HepG2 (cell line): Measurements from ENCODE around the gene RBM27. TPM values are rescaled to one million over a fixed set of nuclear protein-coding genes. Genes with fewer than 3 reads are reported as not detected.
A peak's percentile ranks its signal among the peaks of the same experiment; 100 is the strongest.

Experiments used
- ATAC-seq: fragments of 200-7000 bp; cut with Tn5 transposase; 3 replicates; pipeline ENCODE4 v1.9.1; 2020; ENCODE audit warnings: mild to moderate bottlenecking, moderate library complexity
- Bru-seq: library from RNA; stranded (reverse); fragments of 400-500 nt; gene quantifications from one replicate; lab custom pipeline; 2021; lab: Mats Ljungman, UMichigan
- BruChase-seq, 2 experiments: library from RNA; stranded (reverse); fragments of 400-500 nt; gene quantifications; one replicate each; lab custom pipeline; 2021; lab: Mats Ljungman, UMichigan
- BruUV-seq: library from RNA; stranded (reverse); fragments of 400-500 nt; replicated peaks from 2 replicates; lab custom pipeline; 2021; lab: Mats Ljungman, UMichigan
- CTCF ChIA-PET: fragments of 300-600 bp; formaldehyde crosslinking; extraction: SDS; loops from one replicate; lab custom pipeline; 2021; ENCODE audit warnings: low total read pairs, inconsistent platforms, low intra/inter-chr PET ratio; lab: Yijun Ruan, JAX
- POLR2A ChIA-PET: fragments of 350-600 bp; sonication (Branson Sonifier 250); formaldehyde crosslinking; loops from one replicate; lab custom pipeline; 2020; ENCODE audit warnings: antibody characterized with exemption, inconsistent platforms; lab: Yijun Ruan, JAX
- DNase-seq: peaks from one replicate; pipeline ENCODE4 v3.0.0-alpha.2; 2015; ENCODE audit warnings: low spot score
- FAIRE-seq: peaks from 3 replicates; lab custom pipeline; 2011; peaks lifted over from hg19 to GRCh38; lab: Jason Lieb, UNC
- H2AFZ ChIP-seq: one replicate; pipeline ENCODE4 v1.6.1; 2011; ENCODE audit warnings: low read length, inconsistent platforms
- H3K27ac ChIP-seq: fragments of 300-600 bp; 3 replicates; pipeline ENCODE4 v1.8.0; 2011; ENCODE audit warnings: mixed run types, mild to moderate bottlenecking, mixed read lengths, low read length, inconsistent platforms; ENCODE audit not compliant: insufficient read depth; ENCODE audit errors: extremely low read length
- H3K27me3 ChIP-seq, 2 experiments: fragments of 200-600 bp in 1 of 2; 2 replicates in 1 of 2; 3 replicates in 1 of 2; pipeline versions ENCODE4 v1.6.0 to v1.8.0; 2011; ENCODE audit warnings: low read length in 2 of 2, mild to moderate bottlenecking in 2 of 2, moderate library complexity in 2 of 2, inconsistent platforms in 1 of 2; ENCODE audit not compliant: insufficient read depth in 2 of 2, control insufficient read depth in 1 of 2
- H3K36me3 ChIP-seq, 2 experiments: fragments of 200-600 bp in 1 of 2; replicated peaks in 1 of 2; 2 replicates in 1 of 2; 3 replicates in 1 of 2; pipeline versions ENCODE4 v1.5.1 to v1.8.0; 2011; ENCODE audit warnings: low read length in 2 of 2, inconsistent platforms in 1 of 2; ENCODE audit not compliant: insufficient read depth in 2 of 2, control insufficient read depth in 1 of 2
- H3K4me1 ChIP-seq: 2 replicates; pipeline ENCODE4 v1.5.1; 2012; ENCODE audit warnings: low read length, inconsistent platforms; ENCODE audit not compliant: insufficient read depth
- H3K4me2 ChIP-seq: 2 replicates; pipeline ENCODE4 v1.6.0; 2011; ENCODE audit warnings: low read depth, low read length, inconsistent platforms
- H3K4me3 ChIP-seq, 3 experiments: fragments of 200-600 bp in 1 of 3; sonication (generic), shearing (Covaris generic) in 1 of 3; replicated peaks in 1 of 3; 2 replicates each; pipeline ENCODE4 v1.5.1; 2011 to 2016; ENCODE audit warnings: low read length in 3 of 3, inconsistent platforms in 2 of 3, low read depth in 2 of 3, mild to moderate bottlenecking in 2 of 3, control low read depth in 1 of 3, mixed read lengths in 1 of 3; ENCODE audit not compliant: insufficient read depth in 1 of 3
- H3K79me2 ChIP-seq: one replicate; pipeline ENCODE4 v1.6.1; 2011; ENCODE audit warnings: low read length, inconsistent platforms; ENCODE audit not compliant: insufficient read depth
- H3K9ac ChIP-seq: 2 replicates; pipeline ENCODE4 v1.6.0; 2011; ENCODE audit warnings: mild to moderate bottlenecking, low read depth, low read length, inconsistent platforms; ENCODE audit not compliant: insufficient read depth
- H3K9me3 ChIP-seq: 2 replicates; pipeline ENCODE4 v1.5.1; 2012; ENCODE audit warnings: mild to moderate bottlenecking, low read length
- H4K20me1 ChIP-seq: 2 replicates; pipeline ENCODE4 v1.6.0; 2011; ENCODE audit warnings: inconsistent platforms, mild to moderate bottlenecking, low read length, moderate library complexity; ENCODE audit not compliant: insufficient read depth
- ATF6 ChIP-seq: sonication (generic); formaldehyde crosslinking; conservative IDR thresholded peaks from 2 replicates; pipeline ENCODE4 v1.4.0; 2020; ENCODE audit warnings: missing genetic modification reagents
- NBN ChIP-seq: fragments of 450-650 bp; conservative IDR thresholded peaks from 2 replicates; pipeline ENCODE4 v1.6.1; 2017
- NFIC ChIP-seq: IDR thresholded peaks from 2 replicates; pipeline ENCODE4 v1.6.1; 2012; ENCODE audit warnings: mild to moderate bottlenecking, low read length, inconsistent platforms
- NR2F1 ChIP-seq, 2 experiments: fragments of 450-650 bp in 1 of 2; formaldehyde crosslinking in 1 of 2; IDR thresholded peaks; 2 replicates each; pipeline versions ENCODE4 v1.5.0 to v1.6.1; 2016 to 2020; ENCODE audit warnings: mild to moderate bottlenecking in 1 of 2, missing compliant biosample characterization in 1 of 2, missing genetic modification reagents in 1 of 2, moderate library complexity in 1 of 2
- RAD21 ChIP-seq: fragments of 450-650 bp; formaldehyde crosslinking; IDR thresholded peaks from 2 replicates; pipeline ENCODE4 v1.5.0; 2020; ENCODE audit warnings: mild to moderate bottlenecking
- TRIM22 ChIP-seq: fragments of 450-650 bp; IDR thresholded peaks from 2 replicates; pipeline ENCODE4 v1.6.1; 2017
- ZNF430 ChIP-seq: sonication (generic); formaldehyde crosslinking; IDR thresholded peaks from 2 replicates; pipeline ENCODE4 v1.9.0; 2021; ENCODE audit warnings: mild to moderate bottlenecking, missing genetic modification reagents
- ZNF501 ChIP-seq: sonication (generic); formaldehyde crosslinking; IDR thresholded peaks from 2 replicates; pipeline ENCODE4 v1.5.1; 2020; ENCODE audit warnings: mild to moderate bottlenecking, moderate library complexity, missing genetic modification reagents
- ZNF619 ChIP-seq: sonication (generic); formaldehyde crosslinking; IDR thresholded peaks from 2 replicates; pipeline ENCODE4 v1.4.0; 2020; ENCODE audit warnings: mild to moderate bottlenecking, missing genetic modification reagents
- ZNF670 ChIP-seq: sonication (generic); formaldehyde crosslinking; IDR thresholded peaks from 2 replicates; pipeline ENCODE4 v1.8.0; 2022; ENCODE audit warnings: mild to moderate bottlenecking, missing genetic modification reagents, borderline replicate concordance
- WGBS: methylation state at CpG from one replicate; pipeline ENCODE4 v1.1.6; 2017; ENCODE audit warnings: low lambda C conversion rate; 5-methylcytosine and 5-hydroxymethylcytosine counted together
- in situ Hi-C: cut with HindIII; loops from 2 replicates; pipeline ENCODE4 v1.10.0; 2017; ENCODE audit warnings: low pct_unique_long_range_greater_than_20kb; ENCODE audit not compliant: extremely low pct_ligation_motif_present
- intact Hi-C: fragments of 100-400 bp; cut with micrococcal nuclease; formaldehyde crosslinking; loops from one replicate; pipeline ENCODE4 v1.10.0; 2022; ENCODE audit not compliant: unreplicated experiment
- long read RNA-seq, 2 experiments: library from RNA in 1 of 2; library from polyadenylated mRNA in 1 of 2; stranded (forward) in 1 of 2; unstranded in 1 of 2; transcript quantifications; one replicate each; pipeline ENCODE4 v2.0.0, GENCODE V29; 2019 to 2022
- polyA minus RNA-seq, 3 experiments: library from RNA; depleted of rRNA, polyadenylated mRNA; stranded (reverse); fragments of >200 nt; gene quantifications; 2 replicates each; pipeline ENCODE4 v1.2.3, GENCODE V29; 2011; ENCODE audit warnings: low replicate concordance in 1 of 3
- polyA plus RNA-seq, 8 experiments: library from polyadenylated mRNA; depleted of rRNA in 3 of 8; stranded (reverse) in 7 of 8; unstranded in 1 of 8; fragments of >200 nt; fragmentation: Illumina TruSeq in 4 of 8; extraction: Trizol in 4 of 8; gene quantifications; 2 replicates each; pipeline versions ENCODE4 v1.2.1 to v1.2.3, GENCODE V29; 2011 to 2016; ENCODE audit warnings: low read depth in 4 of 8, missing spikeins in 1 of 8, mixed read lengths in 1 of 8; ENCODE audit not compliant: insufficient read depth in 1 of 8
- total RNA-seq, 5 experiments: library from RNA; depleted of rRNA; stranded (reverse); fragments of >200 nt; fragmentation: Illumina TruSeq; extraction: Trizol; gene quantifications; 2 replicates each; pipeline ENCODE4 v1.2.3, GENCODE V29; 2016; ENCODE audit warnings: low read depth in 1 of 5
- TF ChIP-seq, protein P1 (sequence below): sonication (generic); formaldehyde crosslinking; IDR thresholded peaks from 2 replicates; pipeline ENCODE4 v1.4.0; 2020; ENCODE audit warnings: missing genetic modification reagents

RBM27 gene
- 23.4 and 31.2 TPM in 2 replicates for total RNA-seq (2016; rRNA removed; fragmentation: Illumina TruSeq; extraction: Trizol)
- 3.1 and 4.5 TPM in 2 replicates for total RNA-seq (2016; cell fraction: cytosol; rRNA removed; fragmentation: Illumina TruSeq; extraction: Trizol; ENCODE audit: low read depth)
- total RNA-seq (2016; cell fraction: insoluble cytoplasmic fraction; rRNA removed; fragmentation: Illumina TruSeq; extraction: Trizol): 21.8 and 27.9 TPM in 2 replicates
- total RNA-seq (2016; cell fraction: membrane; rRNA removed; fragmentation: Illumina TruSeq; extraction: Trizol): 8.6 and 10.8 TPM in 2 replicates
- 17.9 and 21.4 TPM in 2 replicates for total RNA-seq (2016; cell fraction: nucleus; rRNA removed; fragmentation: Illumina TruSeq; extraction: Trizol)
- 9.9 and 12.9 TPM in 2 replicates for polyA plus RNA-seq (2011; rRNA removed)
- polyA plus RNA-seq (2011; cell fraction: cytosol; rRNA removed): 3.5 and 5.7 TPM in 2 replicates
- polyA plus RNA-seq (2011; cell fraction: nucleus; rRNA removed): 5.9 and 7.8 TPM in 2 replicates
- polyA plus RNA-seq (2012): 7.4 and 9.5 TPM in 2 replicates
- polyA plus RNA-seq (2016; cell fraction: cytosol; fragmentation: Illumina TruSeq; extraction: Trizol; ENCODE audit: low read depth): 0.54 and 0.58 TPM in 2 replicates
- polyA plus RNA-seq (2016; cell fraction: insoluble cytoplasmic fraction; fragmentation: Illumina TruSeq; extraction: Trizol; ENCODE audit: low read depth): 20.4 and 20.7 TPM in 2 replicates
- polyA plus RNA-seq (2016; cell fraction: membrane; fragmentation: Illumina TruSeq; extraction: Trizol; ENCODE audit: low read depth): 2.8 and 3.6 TPM in 2 replicates
- polyA plus RNA-seq (2016; cell fraction: nucleus; fragmentation: Illumina TruSeq; extraction: Trizol; ENCODE audit: insufficient read depth, low read depth): 15.7 and 17.1 TPM in 2 replicates
- polyA minus RNA-seq (2011; rRNA and poly(A)+ RNA removed; ENCODE audit: low replicate concordance): 57.9 and 104 TPM in 2 replicates
- polyA minus RNA-seq (2011; cell fraction: cytosol; rRNA and poly(A)+ RNA removed): 32.9 and 38.0 TPM in 2 replicates
- 45.3 and 46.0 TPM in 2 replicates for polyA minus RNA-seq (2011; cell fraction: nucleus; rRNA and poly(A)+ RNA removed)
- percentile 93 among the genes with signal in this experiment for Bru-seq, nascent RNA
- percentile 99 among the genes with signal in this experiment for BruChase-seq, experiment 1, labeled RNA remaining after a 6-hour chase
- percentile 99 among the genes with signal in this experiment for BruChase-seq, experiment 2, labeled RNA remaining after a 2-hour chase
- long read RNA-seq, experiment 1, partial matches to known transcripts: 4 of 6 reads
- long read RNA-seq, experiment 1, other reads (novel, unspliced or antisense): 2 of 6 reads
- long read RNA-seq, experiment 2, partial matches to known transcripts: 3 of 6 reads
- long read RNA-seq, experiment 2, other reads (novel, unspliced or antisense): 3 of 6 reads

- WGBS: under 1% methylated on average over 27 of the region's 48 CpGs
- ChIA-PET POLR2A (interaction anchor here (1.0 to 2.0 kb wide), 9 partner anchors 9 to 243 kb away, joined by 3 to 17 read pairs (median 6); partner anchors contain the start of gene LARS1), CTCF (no interaction called here)
- Histone ChIP-seq H3K27ac (peak within 1 kb of the TSS; percentile 81), H3K9ac (peak within 1 kb of the TSS; percentile 85), H4K20me1 (peaks cover 4% of the 10 kb centered on the region; the same call in 1 of the 2 replicates), H3K9me3 (no peaks in the 10 kb centered on the region), H3K4me2 (peak within 1 kb of the TSS; percentile 82), H3K4me3 (peak within 1 kb of the TSS; percentile 89 to 94 (median 89)), H3K27me3 (no peaks in the 10 kb centered on the region; a peak in 1 of 5 replicates), H3K36me3 (peaks cover 0 to 1% of the 10 kb centered on the region in 2 experiments; a peak in 1 of 5 replicates), H3K4me1 (peaks cover 56% of the 10 kb centered on the region), H2AFZ (peak within 1 kb of the TSS; percentile 99), H3K79me2 (peaks cover 41% of the 10 kb centered on the region)
- peak; percentile 97 for DNase-seq
- peak; percentile 91 for FAIRE-seq
- peak; percentile 100 for ATAC-seq
- intact Hi-C loops (loop anchor here (1.0 to 10.0 kb wide), 3 partner anchors 21 to 972 kb away; partner anchors contain the start of gene LARS1), in situ Hi-C loops (no loop called here)
- BruUV-seq: no TSS peak
- no peak for TF ChIP-seq NR2F1 (CRISPR knock-in tag; IDR thresholded peaks at IDR 0.05)
- TF ChIP-seq, protein P1, sequence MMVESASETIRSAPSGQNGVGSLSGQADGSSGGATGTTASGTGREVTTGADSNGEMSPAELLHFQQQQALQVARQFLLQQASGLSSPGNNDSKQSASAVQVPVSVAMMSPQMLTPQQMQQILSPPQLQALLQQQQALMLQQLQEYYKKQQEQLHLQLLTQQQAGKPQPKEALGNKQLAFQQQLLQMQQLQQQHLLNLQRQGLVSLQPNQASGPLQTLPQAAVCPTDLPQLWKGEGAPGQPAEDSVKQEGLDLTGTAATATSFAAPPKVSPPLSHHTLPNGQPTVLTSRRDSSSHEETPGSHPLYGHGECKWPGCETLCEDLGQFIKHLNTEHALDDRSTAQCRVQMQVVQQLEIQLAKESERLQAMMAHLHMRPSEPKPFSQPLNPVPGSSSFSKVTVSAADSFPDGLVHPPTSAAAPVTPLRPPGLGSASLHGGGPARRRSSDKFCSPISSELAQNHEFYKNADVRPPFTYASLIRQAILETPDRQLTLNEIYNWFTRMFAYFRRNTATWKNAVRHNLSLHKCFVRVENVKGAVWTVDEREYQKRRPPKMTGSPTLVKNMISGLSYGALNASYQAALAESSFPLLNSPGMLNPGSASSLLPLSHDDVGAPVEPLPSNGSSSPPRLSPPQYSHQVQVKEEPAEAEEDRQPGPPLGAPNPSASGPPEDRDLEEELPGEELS (CRISPR knock-in tag): 0 out of 2 replicates have a peak, but pooled peaks have one; percentile 20
- no peak for TF ChIP-seq ZNF430 (CRISPR knock-in tag)
- no peak for TF ChIP-seq NBN
- TF ChIP-seq ATF6 (CRISPR knock-in tag): no peak
- TF ChIP-seq NFIC: no peak
- no peak for TF ChIP-seq TRIM22
- peak; percentile 74; the same call in 1 of the 2 replicates for TF ChIP-seq ZNF501 (CRISPR knock-in tag)
- no peak for TF ChIP-seq RAD21 (CRISPR knock-in tag)
- TF ChIP-seq ZNF670 (CRISPR knock-in tag): peak; percentile 51; the same call in 1 of the 2 replicates
- TF ChIP-seq ZNF619: no peak
These were observed at the start of gene RBM27 for GRCh38 chr5:146203011-146203871. Gene RBM27, plus strand, starts transcription at chr5:146203605. Its CDS starts 161 bp downstream, at chr5:146203766.
